Vagina (tissue), 2 donors: Measurements from ENCODE around the gene RPL18A.

ENCODE experiments used
- CTCF ChIP-seq, 3 experiments: fragments of 450-650 bp in 2 of 3; fragments of 200-600 bp in 1 of 3; sonication (generic) in 1 of 3; IDR thresholded peaks; one replicate each; pipeline ENCODE4 v1.5.1; 2017 to 2019; ENCODE audit warnings: antibody characterized with exemption in 3 of 3, mild to moderate bottlenecking in 2 of 3, moderate library complexity in 2 of 3
- POLR2AphosphoS5 ChIP-seq, 2 donors: sonication (generic); formaldehyde crosslinking; IDR thresholded peaks; one replicate each; pipeline ENCODE4 v1.9.0; 2017; ENCODE audit warnings: antibody characterized with exemption in 2 of 2, mild to moderate bottlenecking in 2 of 2, low read depth in 1 of 2; ENCODE audit not compliant: insufficient read depth in 1 of 2

GRCh38 chr19:17874758-17875135 lies 15.0 kb downstream of the RPL18A start:
- TF ChIP-seq CTCF (IDR thresholded peaks at IDR 0.05) (no peak), POLR2AphosphoS5 (IDR thresholded peaks at IDR 0.05; ENCODE audit: insufficient read depth in 1 of 2, low read depth in 1 of 2) (no peak)
